Spinal cord (tissue), 10 donors: ENCODE measurements around the gene INTS6L. TPM values are rescaled to one million over a fixed set of nuclear protein-coding genes. Genes with fewer than 3 reads are reported as not detected.
A peak's percentile ranks its signal among the peaks of the same experiment; 100 is the strongest.

Source experiments
- DNase-seq, 6 donors: peaks; one replicate each; pipeline versions ENCODE4 v3.0.0 to v3.0.0-alpha.2; 2013 to 2015; ENCODE audit warnings: low spot score in 6 of 6, low read depth in 4 of 6
- H3K27ac ChIP-seq: one replicate; pipeline ENCODE4 v1.5.1; 2013; ENCODE audit warnings: low read depth, low read length, control low read depth
- H3K27me3 ChIP-seq: one replicate; pipeline ENCODE4 v1.6.1; 2013; ENCODE audit warnings: low read length; ENCODE audit not compliant: control insufficient read depth, insufficient read depth
- H3K36me3 ChIP-seq: one replicate; pipeline ENCODE4 v1.6.1; 2013; ENCODE audit warnings: low read length; ENCODE audit not compliant: control insufficient read depth, insufficient read depth
- H3K4me1 ChIP-seq: one replicate; pipeline ENCODE4 v1.6.1; 2013; ENCODE audit warnings: low read length; ENCODE audit not compliant: control insufficient read depth, insufficient read depth
- H3K4me3 ChIP-seq: one replicate; pipeline ENCODE4 v1.5.1; 2013; ENCODE audit warnings: low read depth, low read length, control low read depth
- H3K9me3 ChIP-seq: one replicate; pipeline ENCODE4 v1.6.1; 2013; ENCODE audit warnings: low read length; ENCODE audit not compliant: control insufficient read depth, insufficient read depth
- WGBS: methylation state at CpG from one replicate; pipeline ENCODE4 v1.1.5; 2013; ENCODE audit warnings: missing lambda C conversion rate; ENCODE audit not compliant: insufficient coverage; 5-methylcytosine and 5-hydroxymethylcytosine counted together
- polyA plus RNA-seq, 2 donors: library from polyadenylated mRNA; unstranded; fragments of 120-200 nt; gene quantifications; one replicate each; pipeline ENCODE4 v1.2.1, GENCODE V29; 2013; ENCODE audit not compliant: insufficient read length in 2 of 2
- total RNA-seq, 2 donors: library from RNA; depleted of rRNA in 1 of 2; stranded (reverse); fragments of 120-200 nt in 1 of 2; fragments of >200 nt in 1 of 2; gene quantifications; one replicate each; pipeline versions ENCODE4 v1.2.3 to v1.2.4, GENCODE V29; 2013 to 2014
- donor health status: healthy.

The INTS6L gene
- total and polyA plus RNA-seq, 4 donors = 19.5 to 25.1 (median 22.8) TPM

DNA sequence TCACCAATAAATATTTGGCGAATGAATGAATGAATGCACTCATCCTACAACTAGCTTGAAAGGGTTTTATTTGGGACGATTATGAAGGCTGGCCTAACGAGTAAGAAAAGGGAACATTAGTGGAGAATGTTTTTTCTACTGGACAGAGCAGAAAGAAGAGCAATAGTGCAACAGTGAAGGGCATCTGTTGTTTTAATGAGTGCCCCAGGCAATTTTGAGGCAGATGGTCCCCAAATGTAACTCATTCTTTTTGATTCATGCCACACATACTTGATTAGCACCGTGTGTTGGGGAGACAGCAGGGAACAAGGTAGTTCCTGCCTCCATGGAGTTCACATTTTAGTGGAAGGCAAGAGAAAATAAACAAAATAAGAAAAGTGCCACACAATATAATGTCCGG lies 22.7 kb upstream of the INTS6L start:
- no peaks in the 10 kb centered on the region for H3K4me1 ChIP-seq
- no peaks in the 10 kb centered on the region for H3K36me3 ChIP-seq
- WGBS = 53% methylated on average over 3 of the region's 5 CpGs
- no peak overlapping the region for H3K27ac ChIP-seq
- H3K4me3 ChIP-seq = no peak overlapping the region
- DNase-seq = no peak
- no peaks in the 10 kb centered on the region for H3K27me3 ChIP-seq
- no peaks in the 10 kb centered on the region for H3K9me3 ChIP-seq

DNA sequence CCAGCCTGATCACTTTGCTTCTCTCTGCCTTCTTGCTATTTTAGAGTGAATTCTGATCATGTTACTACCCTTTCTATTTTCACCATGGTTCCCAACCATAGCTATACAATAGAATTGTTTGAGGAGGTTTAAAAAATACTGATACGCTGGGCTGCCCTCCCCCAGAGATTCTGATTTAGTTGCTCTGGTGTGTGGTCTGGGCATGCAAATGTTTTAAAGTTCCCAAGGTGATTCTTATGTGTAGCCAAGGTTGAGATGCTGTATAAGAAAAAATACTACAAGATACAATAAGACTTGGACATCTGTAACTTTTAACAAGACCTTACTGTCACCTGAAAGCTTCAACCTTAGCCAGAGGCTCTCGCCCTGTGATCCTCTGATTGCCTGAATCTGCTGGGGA lies 22.2 kb upstream of the INTS6L start:
- H3K27me3 ChIP-seq = no peaks in the 10 kb centered on the region
- no peaks in the 10 kb centered on the region for H3K9me3 ChIP-seq
- no peaks in the 10 kb centered on the region for H3K36me3 ChIP-seq
- no peak overlapping the region for H3K4me3 ChIP-seq
- H3K4me1 ChIP-seq = no peaks in the 10 kb centered on the region
- no CpG with 5 or more reads among the region's 2 CpGs for WGBS
- H3K27ac ChIP-seq = no peak overlapping the region
- DNase-seq = no peak

DNA sequence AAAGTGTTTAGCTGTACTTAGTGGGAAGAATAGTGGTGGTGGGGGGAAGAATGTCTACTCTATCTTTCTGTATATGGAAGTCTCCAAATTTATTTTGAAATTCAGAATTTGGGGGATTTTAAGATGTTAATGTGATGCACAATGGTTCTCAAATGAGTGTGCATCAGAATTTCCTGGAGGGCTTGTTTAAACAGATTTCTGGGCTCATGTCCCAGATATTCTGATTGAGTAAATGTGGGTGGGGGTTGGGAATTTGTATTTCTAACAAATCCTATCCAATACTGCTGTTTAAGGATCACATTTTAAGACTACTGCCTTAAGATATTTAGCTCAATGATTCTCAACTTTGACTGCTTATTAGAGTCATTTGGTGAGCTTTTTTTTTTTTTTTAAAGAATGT lies 15.1 kb upstream of the INTS6L start:
- DNase-seq = no peak
- Histone ChIP-seq H3K9me3 (no peaks in the 10 kb centered on the region), H3K27me3 (no peaks in the 10 kb centered on the region)

DNA sequence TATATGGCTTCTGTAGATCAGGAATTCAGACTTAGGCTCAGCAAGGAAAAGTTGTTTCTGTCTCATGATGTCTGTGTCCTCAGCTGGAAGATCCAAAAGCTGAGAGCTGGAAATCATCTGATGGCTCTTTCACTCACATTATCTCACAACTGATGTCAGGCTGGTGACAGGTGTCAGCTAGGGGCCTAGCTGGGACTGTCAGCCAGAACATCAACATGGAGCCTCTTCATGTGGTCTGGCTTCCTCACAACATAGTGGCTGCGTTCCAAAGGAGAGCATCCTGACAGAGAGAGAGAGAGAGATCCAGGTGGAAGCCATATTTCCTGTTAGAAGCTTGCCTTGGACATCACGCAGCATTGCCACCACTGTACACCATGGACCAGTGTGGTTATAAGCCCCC lies 10.6 kb upstream of the INTS6L start:
- H3K27ac ChIP-seq = no peak overlapping the region
- no peaks in the 10 kb centered on the region for H3K9me3 ChIP-seq
- no peaks in the 10 kb centered on the region for H3K4me1 ChIP-seq
- 63% methylated on average over 1 of the region's 2 CpGs for WGBS
- H3K4me3 ChIP-seq = no peak overlapping the region
- no peaks in the 10 kb centered on the region for H3K36me3 ChIP-seq
- DNase-seq = no peak
- no peaks in the 10 kb centered on the region for H3K27me3 ChIP-seq

More for the DNA sequence above, 15.1 kb upstream of the INTS6L start:
- Histone ChIP-seq H3K4me1 (no peaks in the 10 kb centered on the region), H3K36me3 (no peaks in the 10 kb centered on the region), H3K27ac (no peak overlapping the region), H3K4me3 (no peak overlapping the region)

DNA sequence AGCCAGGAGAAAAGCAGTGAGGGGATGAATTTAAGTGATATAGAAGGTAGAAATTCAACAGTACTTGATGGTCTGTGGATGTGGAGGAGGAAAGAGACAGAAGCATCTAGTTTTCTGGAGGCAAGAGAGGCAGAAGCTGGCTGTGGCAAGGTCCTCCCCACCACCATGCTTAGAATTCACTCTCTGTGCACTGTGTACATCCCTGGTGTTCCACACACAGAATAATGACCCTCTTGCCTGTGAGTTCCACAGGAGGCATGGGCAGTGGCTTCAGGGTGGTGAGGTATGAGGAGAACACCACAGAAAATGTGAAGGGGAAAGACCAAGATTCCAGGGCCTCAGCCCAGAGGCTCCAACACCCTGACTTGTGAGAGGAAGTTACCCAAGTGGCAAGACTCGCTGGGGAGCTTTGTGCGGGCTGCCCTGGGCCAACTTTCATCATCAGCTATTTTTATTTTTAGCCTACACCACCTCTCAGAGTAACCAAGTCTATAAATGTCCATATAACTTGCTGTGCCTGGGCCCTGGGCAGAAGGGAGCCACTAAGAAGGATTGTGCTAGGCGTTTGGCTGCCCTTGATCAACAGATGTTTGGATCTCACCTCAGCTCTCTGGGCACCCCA lies 7.8 kb upstream of the INTS6L start:
- Histone ChIP-seq H3K4me3 (no peak overlapping the region), H3K9me3 (no peaks in the 10 kb centered on the region), H3K36me3 (no peaks in the 10 kb centered on the region), H3K27ac (no peak overlapping the region), H3K4me1 (no peaks in the 10 kb centered on the region), H3K27me3 (no peaks in the 10 kb centered on the region)
- 61% methylated on average over 2 of the region's 3 CpGs for WGBS
- no peak for DNase-seq

DNA sequence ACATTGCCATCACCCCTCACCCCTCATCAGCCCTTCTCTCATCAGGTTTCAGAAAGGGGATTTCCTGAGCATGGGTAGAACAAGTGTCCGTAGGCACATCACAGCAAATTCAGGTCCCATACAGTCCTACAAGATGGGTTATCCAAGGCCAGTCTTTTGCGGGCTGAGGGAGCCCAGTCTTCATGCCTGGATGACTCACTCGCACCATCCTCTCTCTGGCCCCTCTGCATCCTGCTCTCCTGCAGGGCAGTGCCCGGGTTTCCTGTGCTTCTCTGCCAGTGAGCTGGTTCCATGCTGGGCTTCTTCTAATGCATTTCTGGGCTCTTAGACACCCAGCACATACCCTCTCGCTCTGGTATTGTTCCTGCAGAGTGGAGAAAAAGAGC lies 7.3 kb upstream of the INTS6L start:
- H3K27me3 ChIP-seq = no peaks in the 10 kb centered on the region
- 78% methylated on average over 4 of the region's 5 CpGs for WGBS
- H3K4me3 ChIP-seq = no peak overlapping the region

DNA sequence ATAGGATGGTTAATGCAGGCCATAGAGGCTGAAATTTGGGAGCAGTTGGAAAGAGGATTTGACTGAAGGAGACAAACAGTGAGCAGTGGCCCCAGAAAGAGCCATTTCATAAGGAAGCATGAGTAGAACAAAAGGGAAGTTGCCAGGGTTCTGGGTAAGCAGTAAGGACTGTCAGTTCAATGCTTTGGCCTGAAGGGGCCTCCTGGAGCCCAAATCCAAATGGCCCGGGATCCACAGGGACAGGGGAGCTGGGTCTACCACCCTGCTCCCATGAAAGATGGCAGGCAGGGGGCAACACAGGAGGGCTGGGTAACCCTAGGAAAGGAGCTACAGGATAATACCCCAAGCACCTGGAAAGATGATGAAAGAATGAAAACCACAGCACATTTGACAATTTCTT lies 4.1 kb upstream of the INTS6L start:
- no peaks in the 10 kb centered on the region for H3K4me1 ChIP-seq
- no peaks in the 10 kb centered on the region for H3K27me3 ChIP-seq
- no peak overlapping the region for H3K4me3 ChIP-seq
- DNase-seq = no peak
- H3K36me3 ChIP-seq = no peaks in the 10 kb centered on the region
- H3K9me3 ChIP-seq = no peaks in the 10 kb centered on the region
- H3K27ac ChIP-seq = no peak overlapping the region
- 45% methylated on average over 1 of the region's 1 CpG for WGBS

More for the DNA sequence above, 7.3 kb upstream of the INTS6L start:
- H3K4me1 ChIP-seq = no peaks in the 10 kb centered on the region
- H3K27ac ChIP-seq = no peak overlapping the region
- H3K36me3 ChIP-seq = no peaks in the 10 kb centered on the region
- H3K9me3 ChIP-seq = no peaks in the 10 kb centered on the region
- DNase-seq = no peak

DNA sequence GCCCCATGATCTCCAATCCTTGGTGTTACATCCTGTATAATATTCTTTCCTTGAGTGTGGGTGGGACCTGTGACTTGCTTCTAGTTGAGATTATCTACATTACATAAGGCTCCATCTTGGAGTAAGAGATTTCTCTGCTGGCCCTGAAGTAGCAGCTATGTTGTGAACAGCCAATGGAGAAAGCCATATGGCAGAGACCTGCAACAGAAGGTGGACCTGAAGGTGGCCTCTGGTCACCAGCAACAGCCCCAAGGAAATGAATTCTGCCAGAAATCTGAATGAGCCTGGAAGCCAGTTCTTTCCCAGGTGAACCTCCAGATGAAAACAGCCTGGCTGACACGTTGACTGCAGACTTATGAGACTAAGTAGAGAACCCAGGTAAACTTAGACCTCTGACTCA lies 2.3 kb upstream of the INTS6L start:
- DNase-seq = no peak
- no peak overlapping the region for H3K27ac ChIP-seq
- no peaks in the 10 kb centered on the region for H3K9me3 ChIP-seq
- whole genome bisulfite sequencing = 56% methylated on average over 1 of the region's 1 CpG
- peaks cover 2% of the 10 kb centered on the region for H3K27me3 ChIP-seq
- no peak overlapping the region for H3K4me3 ChIP-seq
- H3K36me3 ChIP-seq = no peaks in the 10 kb centered on the region
- no peaks in the 10 kb centered on the region for H3K4me1 ChIP-seq

DNA sequence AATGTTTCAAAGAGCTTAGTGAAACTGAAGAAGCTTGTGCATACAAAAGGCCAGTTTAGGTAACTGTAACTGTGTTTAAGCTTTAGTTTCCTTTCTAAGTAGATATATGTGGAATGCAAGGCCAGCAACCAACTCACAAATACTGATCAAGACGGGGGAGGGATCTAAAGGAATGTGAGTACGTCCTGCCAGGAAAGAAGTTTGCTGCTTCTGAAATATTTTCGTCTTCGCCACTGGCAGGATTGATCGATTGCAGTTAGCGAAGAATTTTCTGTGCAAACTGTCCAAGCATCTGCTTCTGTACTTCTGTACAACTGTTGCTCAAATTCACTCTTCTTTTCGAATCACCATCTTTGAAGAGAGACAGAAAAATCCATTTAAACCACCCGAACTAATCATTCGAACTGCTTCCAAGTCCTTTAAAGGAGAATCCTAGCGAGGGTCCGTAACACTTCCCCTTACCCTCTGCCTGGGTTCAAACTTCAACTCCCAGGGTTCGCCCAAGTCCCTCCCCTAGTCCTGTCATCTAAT lies 373 bp upstream of the INTS6L start:
- Histone ChIP-seq H3K27ac (peak overlapping the region; percentile 93), H3K36me3 (no peaks in the 10 kb centered on the region), H3K4me3 (peak overlapping the region; percentile 68), H3K4me1 (no peaks in the 10 kb centered on the region), H3K27me3 (peaks cover 2% of the 10 kb centered on the region), H3K9me3 (no peaks in the 10 kb centered on the region)
- WGBS = 31% methylated on average over 11 of the region's 12 CpGs
- no peak for DNase-seq

DNA sequence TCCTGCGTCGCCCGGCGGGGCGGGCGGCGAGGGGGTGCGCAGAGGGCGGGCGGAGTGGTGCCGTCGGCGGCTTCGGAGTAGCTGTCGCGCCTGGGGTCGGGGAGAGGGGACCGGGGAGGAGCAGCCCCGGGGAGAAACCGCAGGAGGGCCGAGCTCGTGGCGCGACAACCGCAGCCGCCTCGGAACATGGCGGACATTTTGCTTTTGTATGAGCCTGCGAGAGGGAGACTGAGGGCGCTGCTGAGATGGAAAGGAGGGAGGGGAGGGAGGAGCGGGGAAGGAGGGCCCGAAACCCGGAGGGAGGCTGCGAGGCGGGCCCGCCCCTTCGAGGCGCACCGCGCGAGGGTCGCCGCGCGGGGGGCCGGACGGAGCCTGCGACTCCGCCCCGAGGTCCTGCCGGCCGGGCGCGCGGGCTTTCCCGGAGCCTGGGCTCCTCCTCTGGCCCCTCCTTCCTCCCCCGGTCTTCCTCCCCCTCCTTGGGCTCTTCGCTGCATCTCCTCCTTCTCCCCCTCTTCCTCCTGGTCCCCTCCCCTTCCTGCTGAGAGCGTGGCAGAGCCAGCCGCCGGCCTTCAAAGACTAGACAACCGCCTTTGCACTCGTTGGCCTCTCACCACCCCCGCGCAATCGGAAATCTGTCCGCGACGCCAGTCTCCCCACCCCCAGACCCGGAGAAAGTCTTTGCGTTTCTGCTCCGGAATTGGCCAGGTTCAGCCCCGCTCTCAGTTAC lies 1.1 kb downstream of the INTS6L start:
- WGBS = 21% methylated on average over 72 of the region's 73 CpGs
- H3K9me3 ChIP-seq = no peaks in the 10 kb centered on the region
- H3K27me3 ChIP-seq = peaks cover 2% of the 10 kb centered on the region
- H3K36me3 ChIP-seq = no peaks in the 10 kb centered on the region
- DNase-seq = peak in 4 of 6 donors; percentile 66 to 96 (median 86)
- peak overlapping the region; percentile 68 for H3K4me3 ChIP-seq
- no peaks in the 10 kb centered on the region for H3K4me1 ChIP-seq
- H3K27ac ChIP-seq = peak overlapping the region; percentile 93
